Brain microvascular endothelial cell (primary cell): ENCODE measurements around the gene MOCS1.

ENCODE experiments used
- DNase-seq: peaks from one replicate; pipeline ENCODE4 v3.0.0-alpha.2; 2020
- H3K27ac ChIP-seq: fragments of 250-450 bp; sonication (Bioruptor Pico); 2 replicates; pipeline ENCODE4 v1.5.1; 2020; ENCODE audit warnings: mild to moderate bottlenecking, moderate library complexity
- H3K27me3 ChIP-seq: fragments of 250-450 bp; sonication (Bioruptor Pico); replicated peaks from 2 replicates; pipeline ENCODE4 v1.5.1; 2020; ENCODE audit warnings: mild to moderate bottlenecking
- H3K36me3 ChIP-seq: fragments of 250-450 bp; sonication (Bioruptor Pico); replicated peaks from 2 replicates; pipeline ENCODE4 v1.5.1; 2020; ENCODE audit warnings: mild to moderate bottlenecking
- H3K4me3 ChIP-seq: 2 replicates; pipeline ENCODE4 v1.5.1; 2011; ENCODE audit warnings: low read depth, mild to moderate bottlenecking, control low read depth, low read length, moderate library complexity
- in situ Hi-C: cut with HindIII; loops from 2 replicates; pipeline ENCODE4 v1.10.0; 2017; ENCODE audit warnings: low sequenced_read_pairs, low pct_ligation_motif_present
- TF ChIP-seq, protein P1 (sequence below): IDR thresholded peaks from 2 replicates; pipeline ENCODE4 v1.5.1; 2011; ENCODE audit warnings: low read depth, mild to moderate bottlenecking, moderate library complexity, low read length, control low read depth, inconsistent platforms; ENCODE audit errors: missing control alignments

The MOCS1 gene

DNA sequence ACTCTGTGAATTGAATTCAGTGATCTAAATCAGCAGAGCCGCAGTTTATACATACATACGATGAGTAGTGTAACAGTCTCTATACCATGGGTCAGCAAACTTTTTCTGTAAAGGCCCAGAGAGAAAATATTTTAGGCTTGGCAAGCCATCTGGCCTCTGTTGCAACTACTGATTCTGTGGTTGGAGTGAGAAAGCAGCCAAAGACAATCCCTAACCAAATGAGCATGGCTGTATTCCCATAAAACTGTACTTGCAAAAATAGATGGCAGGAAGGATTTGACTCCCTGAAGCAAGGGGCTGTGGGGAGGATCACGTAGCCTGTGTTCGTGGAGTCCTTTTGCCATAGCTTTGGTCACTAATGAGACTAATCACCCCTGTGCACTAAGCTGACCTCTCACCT, 17.9 kb upstream of the MOCS1 start:
- Histone ChIP-seq H3K27me3 (no peaks in the 10 kb centered on the region), H3K4me3 (no peak overlapping the region), H3K27ac (no peak overlapping the region), H3K36me3 (no peaks in the 10 kb centered on the region)
- TF ChIP-seq, protein P1, sequence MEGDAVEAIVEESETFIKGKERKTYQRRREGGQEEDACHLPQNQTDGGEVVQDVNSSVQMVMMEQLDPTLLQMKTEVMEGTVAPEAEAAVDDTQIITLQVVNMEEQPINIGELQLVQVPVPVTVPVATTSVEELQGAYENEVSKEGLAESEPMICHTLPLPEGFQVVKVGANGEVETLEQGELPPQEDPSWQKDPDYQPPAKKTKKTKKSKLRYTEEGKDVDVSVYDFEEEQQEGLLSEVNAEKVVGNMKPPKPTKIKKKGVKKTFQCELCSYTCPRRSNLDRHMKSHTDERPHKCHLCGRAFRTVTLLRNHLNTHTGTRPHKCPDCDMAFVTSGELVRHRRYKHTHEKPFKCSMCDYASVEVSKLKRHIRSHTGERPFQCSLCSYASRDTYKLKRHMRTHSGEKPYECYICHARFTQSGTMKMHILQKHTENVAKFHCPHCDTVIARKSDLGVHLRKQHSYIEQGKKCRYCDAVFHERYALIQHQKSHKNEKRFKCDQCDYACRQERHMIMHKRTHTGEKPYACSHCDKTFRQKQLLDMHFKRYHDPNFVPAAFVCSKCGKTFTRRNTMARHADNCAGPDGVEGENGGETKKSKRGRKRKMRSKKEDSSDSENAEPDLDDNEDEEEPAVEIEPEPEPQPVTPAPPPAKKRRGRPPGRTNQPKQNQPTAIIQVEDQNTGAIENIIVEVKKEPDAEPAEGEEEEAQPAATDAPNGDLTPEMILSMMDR, result no peak
- DNase-seq, result no peak
- in situ Hi-C loops, result no loop called here

DNA sequence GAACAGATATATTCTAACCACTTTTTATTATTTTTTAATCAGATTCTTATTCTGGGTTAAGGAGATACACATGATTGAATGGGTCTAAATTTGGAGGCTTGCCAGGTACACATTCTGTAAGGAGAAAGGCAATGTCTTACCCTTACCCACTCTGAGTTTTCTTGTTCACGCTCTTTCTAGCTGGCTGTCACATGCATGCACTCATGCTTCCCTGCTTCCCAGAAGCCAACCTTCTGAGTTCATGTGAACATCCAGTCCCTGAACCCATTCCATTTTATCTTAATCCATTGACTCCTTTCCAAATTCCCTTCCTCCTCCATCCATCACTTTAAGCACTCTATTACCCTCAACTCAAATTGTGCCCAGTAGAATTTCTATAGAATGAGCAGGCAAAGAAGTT, 17.5 kb upstream of the MOCS1 start:
- no peak for DNase-seq
- TF ChIP-seq, protein P1, result no peak
- H3K36me3 ChIP-seq, result no peaks in the 10 kb centered on the region
- H3K27me3 ChIP-seq, result no peaks in the 10 kb centered on the region
- H3K27ac ChIP-seq, result no peak overlapping the region
- in situ Hi-C loops, result no loop called here
- H3K4me3 ChIP-seq, result no peak overlapping the region

DNA sequence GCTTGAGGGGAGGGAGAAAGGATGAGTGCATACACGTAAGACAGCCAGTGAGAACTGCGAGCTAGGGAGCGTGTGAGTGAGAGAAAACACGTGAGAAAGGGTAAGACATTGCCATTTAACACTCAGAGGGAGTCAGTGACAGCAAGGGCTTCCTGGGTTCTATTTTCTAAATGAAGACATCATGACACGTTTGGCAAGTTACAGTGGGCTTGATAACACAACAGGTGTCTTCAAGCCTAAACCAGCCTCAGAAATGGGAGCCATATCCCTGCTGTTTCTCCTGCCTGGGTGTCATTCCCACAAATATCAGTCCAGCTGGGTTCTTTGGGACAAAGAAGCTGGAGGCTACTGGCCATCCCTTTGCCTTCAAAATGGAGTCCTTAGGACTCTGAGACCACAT, 16.9 kb upstream of the MOCS1 start:
- H3K27me3 ChIP-seq, result no peaks in the 10 kb centered on the region
- DNase-seq, result no peak
- H3K4me3 ChIP-seq, result no peak overlapping the region
- no peaks in the 10 kb centered on the region for H3K36me3 ChIP-seq
- TF ChIP-seq, protein P1, result no peak
- in situ Hi-C loops, result no loop called here
- no peak overlapping the region for H3K27ac ChIP-seq

DNA sequence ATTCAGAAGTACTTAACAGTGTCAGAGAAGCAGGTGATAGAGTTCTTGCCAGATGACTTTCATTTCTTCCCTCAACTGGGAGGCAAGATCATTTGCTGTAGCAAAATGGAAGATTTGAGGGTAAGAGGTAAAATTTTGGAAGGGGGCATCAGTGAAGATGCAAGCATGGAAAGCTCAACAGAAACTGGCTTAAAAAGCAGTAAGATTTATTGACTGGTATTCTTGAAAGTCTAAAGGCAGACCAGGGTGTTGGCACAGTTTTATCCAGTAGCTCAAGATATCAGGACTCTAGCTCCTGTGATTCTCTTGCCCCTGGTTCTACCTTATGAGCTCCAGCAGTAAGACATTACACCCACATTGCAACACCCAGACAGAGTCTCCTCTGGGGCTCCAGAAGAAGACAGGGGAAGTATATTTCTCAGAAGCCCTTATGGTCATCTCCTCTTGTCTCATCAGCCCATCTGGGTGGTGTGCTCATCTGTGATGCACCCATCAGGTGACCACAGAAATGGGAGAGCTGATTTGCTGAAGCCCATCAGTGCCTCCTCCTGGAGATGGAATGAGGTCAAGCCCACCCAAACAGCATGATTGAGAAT, 16.0 kb upstream of the MOCS1 start:
- TF ChIP-seq, protein P1, result no peak
- Histone ChIP-seq H3K4me3 (no peak overlapping the region), H3K27me3 (no peaks in the 10 kb centered on the region), H3K27ac (no peak overlapping the region), H3K36me3 (no peaks in the 10 kb centered on the region)
- in situ Hi-C loops, result no loop called here
- DNase-seq, result no peak

DNA sequence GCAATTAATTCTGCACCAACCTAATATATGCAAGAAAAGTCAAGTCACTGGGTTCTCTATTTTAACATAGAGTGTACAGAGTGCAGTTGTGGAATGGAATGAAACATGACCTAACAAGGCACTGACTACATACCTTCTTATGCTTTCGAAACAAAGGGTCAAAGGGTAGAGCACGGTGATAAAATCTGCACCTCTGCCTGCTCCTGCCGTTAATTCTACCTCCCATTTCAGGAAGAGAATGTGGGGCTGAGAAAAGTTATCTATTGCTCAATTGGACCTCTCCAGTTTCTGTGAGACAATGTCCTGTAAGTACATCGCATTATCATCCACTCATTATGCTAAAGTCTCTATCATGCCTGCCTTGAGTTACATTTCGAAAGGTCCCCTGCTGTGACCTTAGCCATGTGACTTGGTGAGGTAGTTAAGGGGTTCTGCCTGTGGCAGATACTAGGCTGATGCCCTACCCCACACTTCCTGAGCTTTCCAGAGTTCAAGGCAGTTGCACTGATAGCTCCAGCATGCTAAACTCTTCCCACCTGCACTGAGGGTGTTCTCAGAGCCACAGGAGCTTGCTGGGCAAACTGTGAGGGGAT, 14.0 kb upstream of the MOCS1 start:
- TF ChIP-seq, protein P1, result no peak
- Histone ChIP-seq H3K27me3 (no peaks in the 10 kb centered on the region), H3K27ac (no peak overlapping the region), H3K36me3 (no peaks in the 10 kb centered on the region), H3K4me3 (no peak overlapping the region)
- no peak for DNase-seq
- in situ Hi-C loops, result no loop called here

DNA sequence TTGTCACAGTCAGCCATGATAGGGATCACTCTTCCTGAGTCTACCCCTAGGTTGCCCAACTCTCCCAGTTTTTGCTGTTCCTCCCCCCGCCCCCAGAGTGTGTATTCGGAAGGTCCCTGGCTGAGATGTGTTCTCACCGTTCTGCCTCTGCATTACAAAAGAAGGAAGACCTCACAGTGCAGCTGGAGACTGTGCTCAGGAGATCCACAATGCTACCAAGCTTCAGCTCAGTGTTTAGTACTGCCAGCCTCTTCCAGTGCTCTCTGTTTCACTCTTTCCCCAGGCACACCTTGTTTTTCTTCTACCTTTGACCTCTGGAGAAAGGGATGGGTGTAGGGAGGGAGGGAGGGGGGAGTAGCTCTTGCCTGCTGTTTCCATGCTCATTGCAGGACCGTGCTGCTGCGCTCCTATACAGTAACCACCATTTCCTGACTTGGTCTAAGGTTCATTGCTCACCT, 13.4 kb upstream of the MOCS1 start:
- H3K27ac ChIP-seq, result no peak overlapping the region
- no peak for DNase-seq
- H3K27me3 ChIP-seq, result no peaks in the 10 kb centered on the region
- no peaks in the 10 kb centered on the region for H3K36me3 ChIP-seq
- TF ChIP-seq, protein P1, result no peak
- in situ Hi-C loops, result no loop called here
- no peak overlapping the region for H3K4me3 ChIP-seq
